HG03045 (cell line): ENCODE measurements around the gene MDFIC.
A peak's percentile ranks its signal among the peaks of the same experiment; 100 is the strongest.

Experiments used
- ATAC-seq: cut with Tn5 transposase; IDR thresholded peaks from one replicate; pipeline ENCODE4 v1.9.1; 2021; ENCODE audit warnings: mild to moderate bottlenecking, moderate library complexity; ENCODE audit not compliant: unreplicated experiment

MDFIC gene

GRCh38 chr7:114986190-114987180 is 64.6 kb downstream of the MDFIC start:
- ATAC-seq = no peak

- ATAC-seq = no peak
Measured at GRCh38 chr7:114988026-114988425, 66.1 kb downstream of the MDFIC start.

GRCh38 chr7:114988755-114989375 is 67.0 kb downstream of the MDFIC start:
- ATAC-seq = no peak

GRCh38 chr7:114989531-114989930 is 67.6 kb downstream of the MDFIC start:
- ATAC-seq = no peak

GRCh38 chr7:114997487-114998404 is 75.9 kb downstream of the MDFIC start:
- no peak for ATAC-seq

- no peak for ATAC-seq
Measured at GRCh38 chr7:115004121-115004520, 82.2 kb downstream of the MDFIC start.

- ATAC-seq = no peak
Measured at GRCh38 chr7:115005251-115005650, 83.4 kb downstream of the MDFIC start.

- ATAC-seq = no peak
Measured at GRCh38 chr7:115005953-115006352, 84.1 kb downstream of the MDFIC start.

- no peak for ATAC-seq
Measured at GRCh38 chr7:115007751-115008150, 85.9 kb downstream of the MDFIC start.

- ATAC-seq = peak; percentile 64
Measured at GRCh38 chr7:115008465-115009114, 86.7 kb downstream of the MDFIC start.

GRCh38 chr7:115009139-115009538 is 87.2 kb downstream of the MDFIC start:
- ATAC-seq = peak; percentile 50

- no peak for ATAC-seq
Measured at GRCh38 chr7:115009736-115010440, 88.0 kb downstream of the MDFIC start.

GRCh38 chr7:115010441-115010820 is 88.5 kb downstream of the MDFIC start:
- no peak for ATAC-seq

- ATAC-seq = no peak
Measured at GRCh38 chr7:115013886-115014285, 92.0 kb downstream of the MDFIC start.

- no peak for ATAC-seq
Measured at GRCh38 chr7:115014794-115015193, 92.9 kb downstream of the MDFIC start.

- ATAC-seq = no peak
Measured at GRCh38 chr7:115015619-115016018, 93.7 kb downstream of the MDFIC start.

GRCh38 chr7:115019882-115020605 is 98.2 kb downstream of the MDFIC start:
- ATAC-seq = no peak

- no peak for ATAC-seq
Measured at GRCh38 chr7:115023219-115023618, 101.3 kb downstream of the MDFIC start.

GRCh38 chr7:115024276-115024675 is 102.4 kb downstream of the MDFIC start:
- no peak for ATAC-seq
